GM12872 (cell line): Measurements from ENCODE around the gene IFNLR1.

Source experiments
- TF ChIP-seq, protein P1 (sequence below): IDR thresholded peaks from 3 replicates; pipeline ENCODE4 v1.5.1; 2011; ENCODE audit warnings: low read depth, mild to moderate bottlenecking, low read length, moderate library complexity; ENCODE audit not compliant: insufficient read depth

The IFNLR1 gene

GRCh38 chr1:24186993-24187790, at the start of gene IFNLR1:
Gene IFNLR1 (minus strand): TSS chr1:24187289. CDS start chr1:24187248, 41 bp downstream.
- TF ChIP-seq, protein P1, sequence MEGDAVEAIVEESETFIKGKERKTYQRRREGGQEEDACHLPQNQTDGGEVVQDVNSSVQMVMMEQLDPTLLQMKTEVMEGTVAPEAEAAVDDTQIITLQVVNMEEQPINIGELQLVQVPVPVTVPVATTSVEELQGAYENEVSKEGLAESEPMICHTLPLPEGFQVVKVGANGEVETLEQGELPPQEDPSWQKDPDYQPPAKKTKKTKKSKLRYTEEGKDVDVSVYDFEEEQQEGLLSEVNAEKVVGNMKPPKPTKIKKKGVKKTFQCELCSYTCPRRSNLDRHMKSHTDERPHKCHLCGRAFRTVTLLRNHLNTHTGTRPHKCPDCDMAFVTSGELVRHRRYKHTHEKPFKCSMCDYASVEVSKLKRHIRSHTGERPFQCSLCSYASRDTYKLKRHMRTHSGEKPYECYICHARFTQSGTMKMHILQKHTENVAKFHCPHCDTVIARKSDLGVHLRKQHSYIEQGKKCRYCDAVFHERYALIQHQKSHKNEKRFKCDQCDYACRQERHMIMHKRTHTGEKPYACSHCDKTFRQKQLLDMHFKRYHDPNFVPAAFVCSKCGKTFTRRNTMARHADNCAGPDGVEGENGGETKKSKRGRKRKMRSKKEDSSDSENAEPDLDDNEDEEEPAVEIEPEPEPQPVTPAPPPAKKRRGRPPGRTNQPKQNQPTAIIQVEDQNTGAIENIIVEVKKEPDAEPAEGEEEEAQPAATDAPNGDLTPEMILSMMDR: no peak

- TF ChIP-seq, protein P1: no peak
Observed at GRCh38 chr1:24235921-24236788, 49.1 kb upstream of the IFNLR1 start.

- TF ChIP-seq, protein P1: no peak
Observed at GRCh38 chr1:24233684-24234600, 46.9 kb upstream of the IFNLR1 start.

- TF ChIP-seq, protein P1: no peak
Observed at GRCh38 chr1:24231701-24232100, 44.6 kb upstream of the IFNLR1 start.

DNA sequence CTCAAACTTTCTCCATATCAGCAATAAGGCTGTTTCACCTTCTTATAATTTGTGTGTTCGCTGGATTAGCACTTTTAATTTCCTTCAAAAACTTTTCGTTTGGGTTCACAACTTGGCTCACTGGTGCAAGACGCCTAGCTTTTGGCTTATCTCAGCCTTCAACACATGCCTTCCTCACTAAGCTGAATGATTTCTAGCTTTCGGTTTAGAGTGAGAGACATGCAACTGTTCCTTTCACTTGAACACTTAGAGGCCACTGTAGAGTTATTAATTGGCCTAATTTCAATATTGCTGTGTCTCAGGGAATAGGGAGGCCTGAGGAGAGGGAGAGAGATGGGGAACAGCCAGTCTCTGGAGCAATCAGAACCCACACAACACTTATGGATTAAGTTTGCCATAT, 41.2 kb upstream of the IFNLR1 start:
- TF ChIP-seq, protein P1: no peak

DNA sequence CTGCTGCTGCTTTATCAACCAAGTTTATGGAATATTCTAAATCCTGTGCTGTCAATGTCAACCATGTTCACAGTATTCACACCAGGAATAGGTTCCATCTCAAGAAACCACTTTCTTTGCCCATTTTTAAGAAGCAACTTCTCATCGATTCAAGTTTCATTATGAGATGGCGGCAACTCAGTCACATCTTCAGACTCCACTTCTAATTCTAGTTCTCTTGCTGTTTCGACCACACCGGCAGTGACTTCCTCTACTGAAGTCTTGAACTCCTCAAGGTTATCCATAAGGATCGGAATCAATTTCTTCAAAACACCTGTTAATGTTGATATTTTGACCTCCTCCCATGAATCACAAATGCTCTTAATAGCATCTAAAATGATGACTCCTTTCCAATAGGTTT, 39.7 kb upstream of the IFNLR1 start:
- TF ChIP-seq, protein P1: no peak
